ENCODE results near the gene NOL4L.

DNA sequence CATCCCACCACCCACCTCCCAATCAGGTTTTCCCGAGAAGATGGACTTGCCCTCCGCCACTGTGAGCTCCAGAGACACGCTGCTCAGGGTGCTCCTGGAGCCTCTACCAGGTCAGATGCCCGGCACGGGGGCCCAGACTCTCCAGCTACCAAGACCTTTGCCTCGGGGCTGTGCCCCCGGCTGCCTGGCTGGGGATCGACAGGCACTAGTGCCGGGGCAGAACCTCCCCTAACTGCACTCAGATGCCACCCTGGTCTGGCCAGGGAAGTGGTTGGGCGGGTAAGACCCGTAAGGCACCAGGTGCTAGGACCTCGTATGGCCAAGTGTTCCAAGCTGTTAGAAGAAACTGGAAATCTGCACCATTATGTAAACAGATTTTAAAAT is 126.3 kb downstream of the NOL4L start:
- TF ChIP-seq POLR2A (IDR thresholded peaks at IDR 0.05; ENCODE audit: low read depth, low read length), result no peak
- TF ChIP-seq, protein P1, sequence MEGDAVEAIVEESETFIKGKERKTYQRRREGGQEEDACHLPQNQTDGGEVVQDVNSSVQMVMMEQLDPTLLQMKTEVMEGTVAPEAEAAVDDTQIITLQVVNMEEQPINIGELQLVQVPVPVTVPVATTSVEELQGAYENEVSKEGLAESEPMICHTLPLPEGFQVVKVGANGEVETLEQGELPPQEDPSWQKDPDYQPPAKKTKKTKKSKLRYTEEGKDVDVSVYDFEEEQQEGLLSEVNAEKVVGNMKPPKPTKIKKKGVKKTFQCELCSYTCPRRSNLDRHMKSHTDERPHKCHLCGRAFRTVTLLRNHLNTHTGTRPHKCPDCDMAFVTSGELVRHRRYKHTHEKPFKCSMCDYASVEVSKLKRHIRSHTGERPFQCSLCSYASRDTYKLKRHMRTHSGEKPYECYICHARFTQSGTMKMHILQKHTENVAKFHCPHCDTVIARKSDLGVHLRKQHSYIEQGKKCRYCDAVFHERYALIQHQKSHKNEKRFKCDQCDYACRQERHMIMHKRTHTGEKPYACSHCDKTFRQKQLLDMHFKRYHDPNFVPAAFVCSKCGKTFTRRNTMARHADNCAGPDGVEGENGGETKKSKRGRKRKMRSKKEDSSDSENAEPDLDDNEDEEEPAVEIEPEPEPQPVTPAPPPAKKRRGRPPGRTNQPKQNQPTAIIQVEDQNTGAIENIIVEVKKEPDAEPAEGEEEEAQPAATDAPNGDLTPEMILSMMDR (IDR thresholded peaks at IDR 0.05; ENCODE audit: extremely low read depth in 1 of 2, insufficient read depth in 1 of 2, low read depth in 1 of 2, low read length in 2 of 2), result no peak
- no peak for TF ChIP-seq POLR2AphosphoS5 (IDR thresholded peaks at IDR 0.05; ENCODE audit: insufficient read depth, low read depth, low read length)
- TF ChIP-seq EZH2 (IDR thresholded peaks at IDR 0.05; ENCODE audit: borderline replicate concordance, low read depth, low read length, severe bottlenecking), result no peak
- no peak for TF ChIP-seq JUN (IDR thresholded peaks at IDR 0.05; ENCODE audit: borderline replicate concordance, insufficient read depth, insufficient read length, low read depth)
- TF ChIP-seq MYC (IDR thresholded peaks at IDR 0.05; ENCODE audit: low read depth, low read length), result no peak
- TF ChIP-seq FOS (IDR thresholded peaks at IDR 0.05; ENCODE audit: borderline replicate concordance, insufficient read depth, low read length), result no peak
- TF ChIP-seq, protein P2, sequence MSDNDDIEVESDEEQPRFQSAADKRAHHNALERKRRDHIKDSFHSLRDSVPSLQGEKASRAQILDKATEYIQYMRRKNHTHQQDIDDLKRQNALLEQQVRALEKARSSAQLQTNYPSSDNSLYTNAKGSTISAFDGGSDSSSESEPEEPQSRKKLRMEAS (IDR thresholded peaks at IDR 0.05; ENCODE audit: insufficient read depth, insufficient read length), result no peak

Measured in endothelial cell of umbilical vein (primary cell).